ENCODE measurements around the gene LETM1. TPM values are rescaled to one million over a fixed set of nuclear protein-coding genes. Genes with fewer than 3 reads are reported as not detected.

Gene LETM1
- total and polyA plus RNA-seq, 2 donors (not counting 3 experiments of a cell fraction or from before 2014, with no cell fraction given) = 25.6 to 62.5 TPM

DNA sequence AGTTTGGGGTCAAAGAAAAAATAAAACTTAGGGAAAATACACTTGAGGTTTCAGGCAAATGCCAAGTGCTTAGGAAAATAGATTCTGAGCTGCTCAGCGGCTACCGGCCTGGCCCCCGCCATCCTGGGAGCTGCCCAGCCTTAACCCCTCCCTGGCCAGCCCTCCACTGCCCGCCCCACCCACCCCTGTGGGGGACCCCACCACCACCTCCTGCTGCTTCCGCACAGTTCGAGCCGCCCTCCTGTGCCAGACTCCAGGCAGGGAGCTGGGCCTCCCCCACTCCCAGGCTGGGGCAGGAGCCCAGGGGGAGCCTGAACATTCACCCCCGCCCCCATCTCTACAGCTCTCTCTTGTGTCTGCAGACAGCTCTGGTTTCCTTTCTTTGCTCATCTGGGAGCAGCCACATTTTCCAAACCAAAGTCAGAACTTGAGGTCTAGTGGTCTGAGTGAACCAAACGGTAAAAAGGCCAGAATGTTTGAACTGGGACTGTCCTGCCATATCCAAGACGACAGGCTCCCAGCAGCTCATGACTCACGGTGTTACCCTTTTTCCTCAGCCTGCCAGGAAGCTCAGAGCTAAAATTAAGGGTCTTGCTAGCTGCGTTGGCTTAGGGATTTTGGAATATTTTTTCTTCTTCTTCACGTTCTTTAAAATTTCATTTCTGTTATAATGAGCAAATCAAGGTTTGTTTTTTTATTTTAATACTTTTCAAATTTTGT lies 67.5 kb downstream of the LETM1 start:
- H3K4me1 ChIP-seq (ENCODE audit: control insufficient read depth, extremely low read depth, insufficient read depth, low read length) = no peaks in the 10 kb centered on the region
- no peak overlapping the region for H3K4me2 ChIP-seq (ENCODE audit: insufficient read depth, low read length)
- CTCF ChIA-PET = interaction anchor here (0.6 to 1.8 kb wide), 5 partner anchors 11 to 1716 kb away, joined by 3 to 6 read pairs (median 4); no protein-coding TSS in a partner anchor
- H3K9me1 ChIP-seq (replicated peaks; ENCODE audit: control insufficient read depth, extremely low read depth, insufficient read depth, low read length) = no peaks in the 10 kb centered on the region
- no peak overlapping the region for H3K9ac ChIP-seq (replicated peaks; ENCODE audit: extremely low read depth, insufficient read depth, low read length)
- intact Hi-C loops (cut with micrococcal nuclease) (no loop called here), dilution Hi-C loops (cut with MboI; ENCODE audit: extremely low pct_ligation_motif_present, low sequenced_read_pairs) (no loop called here)
- no peak for FAIRE-seq
- peaks cover 0 to 2% of the 10 kb centered on the region in 2 experiments for H3K27me3 ChIP-seq (ENCODE audit: control insufficient read depth in 2 of 2, insufficient read depth in 2 of 2, low read length in 2 of 2)
- H4K20me1 ChIP-seq (replicated peaks; ENCODE audit: control insufficient read depth, extremely low read depth, insufficient read depth, low read length) = no peaks in the 10 kb centered on the region
- H2AFZ ChIP-seq (ENCODE audit: low read depth, low read length) = no peak overlapping the region
- H3K4me3 ChIP-seq (replicated peaks in 1 of 3; ENCODE audit: insufficient read depth in 1 of 3, low read depth in 1 of 3, low read length in 3 of 3) = no peak overlapping the region
- no peaks in the 10 kb centered on the region for H3K79me2 ChIP-seq (ENCODE audit: control insufficient read depth, insufficient read depth, low read length)
- DNase-seq (ENCODE audit: low read depth, low spot score) = no peak
- POLR2A ChIA-PET = no interaction called here
- no peak overlapping the region for H3K27ac ChIP-seq (ENCODE audit: insufficient read depth, low read depth, low read length)
- no peaks in the 10 kb centered on the region for H3K36me3 ChIP-seq (ENCODE audit: control insufficient read depth in 2 of 2, extremely low read depth in 1 of 2, insufficient read depth in 2 of 2, low read length in 2 of 2)
- TF ChIP-seq, protein P1, sequence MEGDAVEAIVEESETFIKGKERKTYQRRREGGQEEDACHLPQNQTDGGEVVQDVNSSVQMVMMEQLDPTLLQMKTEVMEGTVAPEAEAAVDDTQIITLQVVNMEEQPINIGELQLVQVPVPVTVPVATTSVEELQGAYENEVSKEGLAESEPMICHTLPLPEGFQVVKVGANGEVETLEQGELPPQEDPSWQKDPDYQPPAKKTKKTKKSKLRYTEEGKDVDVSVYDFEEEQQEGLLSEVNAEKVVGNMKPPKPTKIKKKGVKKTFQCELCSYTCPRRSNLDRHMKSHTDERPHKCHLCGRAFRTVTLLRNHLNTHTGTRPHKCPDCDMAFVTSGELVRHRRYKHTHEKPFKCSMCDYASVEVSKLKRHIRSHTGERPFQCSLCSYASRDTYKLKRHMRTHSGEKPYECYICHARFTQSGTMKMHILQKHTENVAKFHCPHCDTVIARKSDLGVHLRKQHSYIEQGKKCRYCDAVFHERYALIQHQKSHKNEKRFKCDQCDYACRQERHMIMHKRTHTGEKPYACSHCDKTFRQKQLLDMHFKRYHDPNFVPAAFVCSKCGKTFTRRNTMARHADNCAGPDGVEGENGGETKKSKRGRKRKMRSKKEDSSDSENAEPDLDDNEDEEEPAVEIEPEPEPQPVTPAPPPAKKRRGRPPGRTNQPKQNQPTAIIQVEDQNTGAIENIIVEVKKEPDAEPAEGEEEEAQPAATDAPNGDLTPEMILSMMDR (IDR thresholded peaks at IDR 0.05; ENCODE audit: extremely low read depth in 1 of 2, insufficient read depth in 1 of 2, low read depth in 1 of 2, low read length in 2 of 2) = no peak
- TF ChIP-seq JUN (IDR thresholded peaks at IDR 0.05; ENCODE audit: borderline replicate concordance, insufficient read depth, insufficient read length, low read depth) = no peak
- no peak for TF ChIP-seq GATA2 (IDR thresholded peaks at IDR 0.05; ENCODE audit: insufficient read depth, insufficient read length, low read depth, low read length)
- TF ChIP-seq POLR2A (IDR thresholded peaks at IDR 0.05; ENCODE audit: low read depth, low read length) = no peak
- TF ChIP-seq POLR2AphosphoS5 (IDR thresholded peaks at IDR 0.05; ENCODE audit: insufficient read depth, low read depth, low read length) = no peak
- TF ChIP-seq, protein P2, sequence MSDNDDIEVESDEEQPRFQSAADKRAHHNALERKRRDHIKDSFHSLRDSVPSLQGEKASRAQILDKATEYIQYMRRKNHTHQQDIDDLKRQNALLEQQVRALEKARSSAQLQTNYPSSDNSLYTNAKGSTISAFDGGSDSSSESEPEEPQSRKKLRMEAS (IDR thresholded peaks at IDR 0.05; ENCODE audit: insufficient read depth, insufficient read length) = no peak
- no peak for TF ChIP-seq FOS (IDR thresholded peaks at IDR 0.05; ENCODE audit: borderline replicate concordance, insufficient read depth, low read length)
- TF ChIP-seq EZH2 (IDR thresholded peaks at IDR 0.05; ENCODE audit: borderline replicate concordance, low read depth, low read length, severe bottlenecking) = no peak
- TF ChIP-seq MYC (IDR thresholded peaks at IDR 0.05; ENCODE audit: low read depth, low read length) = no peak
- H3K9me3 ChIP-seq (replicated peaks; ENCODE audit: control insufficient read depth, insufficient read depth, low read length) = no peaks in the 10 kb centered on the region
- BruUV-seq (replicated peaks) = no TSS peak

Data from endothelial cell of umbilical vein (primary cell).